Stimulated activated CD8-positive, alpha-beta memory T cell treated with anti-CD3 and anti-CD28 coated beads, Interleukin-12 subunit alpha, Interleukin-12 subunit beta, amount 100 ng/mL, for 24 hours (primary cell): ENCODE measurements around the gene ZDHHC11.
"Not testable (repeated sequence)": the region's sequence is repeated elsewhere in the genome, so short reads cannot be mapped to it uniquely, and the experiment has no call there.

Experiments used
- DNase-seq: peaks from one replicate; pipeline ENCODE4 v3.0.0-alpha.2; 2020; ENCODE audit errors: extremely low read depth

Gene ZDHHC11

DNA sequence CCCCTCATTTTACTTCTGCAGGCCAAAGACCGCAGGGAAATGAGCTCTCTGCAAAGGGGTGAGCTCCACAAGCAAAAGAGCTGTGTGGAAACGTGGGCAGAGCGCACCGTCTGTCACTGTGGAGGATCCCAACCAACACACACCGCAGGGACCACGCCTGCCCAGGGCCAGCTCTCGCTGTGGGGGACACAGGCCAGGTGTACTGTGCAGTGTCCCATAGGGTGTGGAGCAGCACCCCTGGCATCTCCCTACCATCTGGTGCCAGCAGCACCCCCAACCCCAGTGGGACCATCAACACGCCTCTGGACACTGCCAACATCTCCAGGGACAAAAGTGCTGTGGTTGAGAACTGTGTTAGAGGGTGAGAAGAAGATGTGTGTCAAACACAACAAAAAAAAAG lies 27.9 kb upstream of the ZDHHC11 start:
- DNase-seq: not testable (repeated sequence)

DNA sequence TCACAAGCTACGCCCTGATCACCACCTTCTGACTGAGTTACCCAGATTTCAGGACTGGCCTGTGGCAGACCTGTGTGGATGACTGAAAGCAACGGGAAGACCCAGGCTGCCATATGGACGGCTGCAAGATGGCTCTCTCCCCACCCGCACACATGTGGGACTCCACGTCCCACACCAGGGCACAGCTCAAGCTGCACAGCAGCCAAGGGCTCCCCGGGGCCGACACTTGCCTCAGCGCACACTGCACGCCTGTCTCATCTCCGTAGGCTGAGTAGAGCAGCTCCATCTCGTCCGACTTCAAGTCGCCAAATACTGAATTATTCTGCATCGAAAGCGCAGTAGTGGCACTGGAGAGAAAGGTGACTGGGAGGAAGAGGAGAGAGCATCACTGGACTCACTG lies 27.3 kb upstream of the ZDHHC11 start:
- DNase-seq: no peak

DNA sequence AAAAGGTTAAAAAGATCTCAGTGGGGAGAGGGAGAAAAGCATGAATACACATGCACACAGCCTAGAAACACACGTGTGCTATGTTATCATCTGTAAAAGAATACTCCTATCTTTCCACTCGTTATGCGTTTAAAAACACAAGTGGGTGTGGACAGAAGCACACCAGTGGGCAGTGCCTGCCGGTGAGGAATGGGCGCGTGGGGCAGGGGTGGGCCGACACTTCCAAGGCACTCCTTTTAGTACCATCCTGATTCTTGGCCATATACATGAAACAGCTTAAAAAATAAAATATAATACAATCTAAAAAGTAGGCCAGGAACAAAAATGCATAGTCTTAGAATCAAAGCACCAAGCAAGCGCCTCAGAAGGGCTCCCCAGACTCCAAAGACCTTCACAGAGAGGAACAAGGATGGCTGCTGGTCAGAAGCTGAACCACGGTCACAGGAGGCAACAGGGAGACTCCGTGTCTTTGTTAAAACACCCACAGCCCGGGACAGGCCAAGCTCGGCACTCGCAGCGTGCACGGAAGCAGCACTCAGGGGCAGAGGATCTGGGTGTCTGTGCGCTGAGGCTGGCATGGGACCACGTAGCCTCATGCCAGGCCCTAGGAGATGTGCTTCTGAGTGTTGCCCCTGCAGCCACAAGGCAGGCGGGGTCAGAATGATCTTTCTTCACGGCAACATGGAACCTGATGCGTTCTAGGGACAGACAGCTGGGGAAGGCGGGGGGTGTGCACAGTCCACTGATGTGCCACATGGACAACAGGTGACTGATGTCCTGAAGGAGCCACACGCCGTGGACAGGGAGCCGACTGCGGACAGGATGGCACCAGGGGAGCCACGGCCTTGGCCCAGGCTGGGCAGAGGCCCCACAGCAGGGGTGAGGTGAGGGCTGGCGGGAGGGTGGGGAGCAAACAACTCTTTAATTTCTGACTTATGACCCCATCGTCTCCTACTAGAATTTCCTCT lies 25.9 kb upstream of the ZDHHC11 start:
- no peak for DNase-seq

DNA sequence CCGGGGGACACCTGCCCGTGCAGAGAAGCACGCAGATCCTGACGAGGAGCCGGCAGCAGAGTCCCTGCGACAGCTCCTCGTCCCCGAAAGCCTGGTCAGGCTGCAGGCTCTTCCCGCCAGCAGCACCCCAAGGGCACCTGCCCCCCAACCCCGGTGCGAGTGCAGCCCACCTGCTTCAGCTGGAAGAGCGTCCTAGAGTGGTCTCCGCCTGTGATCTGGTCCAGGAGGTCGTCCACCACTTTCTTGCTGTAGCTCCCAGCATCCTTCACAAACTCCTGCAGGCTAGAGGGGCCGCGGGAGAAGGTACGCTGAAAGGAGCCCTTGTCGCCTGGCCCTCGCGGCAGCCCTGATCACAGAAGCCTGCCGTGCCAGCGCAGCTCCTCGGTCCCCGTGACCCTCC lies 25.1 kb upstream of the ZDHHC11 start:
- DNase-seq: no peak

DNA sequence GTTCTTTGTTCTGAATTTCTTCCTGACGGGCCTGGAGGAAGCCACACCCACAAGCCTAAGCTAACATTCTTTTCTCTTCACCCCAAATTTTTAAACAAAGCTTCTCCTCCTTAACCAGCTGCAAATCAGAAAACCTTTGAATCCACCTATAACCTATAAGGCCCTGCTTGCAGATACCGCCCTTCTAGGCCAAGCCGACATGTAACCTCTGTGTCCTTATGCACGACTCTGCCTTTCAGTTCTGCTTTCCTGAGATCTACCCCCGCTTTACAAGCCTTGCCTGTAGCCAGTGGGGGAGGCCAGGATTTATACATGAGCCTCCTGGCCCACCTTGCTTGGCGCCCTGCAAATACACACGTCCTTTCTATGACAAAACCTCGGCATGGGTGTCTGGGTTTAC lies 22.5 kb upstream of the ZDHHC11 start:
- DNase-seq: no peak

DNA sequence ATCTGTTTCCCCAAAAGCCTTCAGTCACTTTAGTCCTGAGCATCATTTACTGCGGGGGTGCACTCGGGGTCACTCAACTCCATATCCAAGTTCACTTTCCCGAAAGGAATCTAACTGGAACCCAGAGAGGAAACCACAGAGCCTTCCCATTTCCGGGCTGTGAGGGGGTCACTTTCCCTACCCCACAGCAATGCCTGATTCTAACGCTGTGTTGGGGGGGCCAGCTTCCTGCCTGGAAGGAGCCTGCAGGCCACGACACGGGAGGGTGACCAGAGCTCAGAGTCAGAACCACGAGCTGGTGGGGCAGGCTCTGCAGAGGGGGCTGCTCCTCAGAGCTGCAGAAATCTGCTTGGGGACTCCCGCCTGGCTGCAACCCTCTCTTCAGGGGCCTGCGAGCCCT lies 21.5 kb upstream of the ZDHHC11 start:
- no peak for DNase-seq

DNA sequence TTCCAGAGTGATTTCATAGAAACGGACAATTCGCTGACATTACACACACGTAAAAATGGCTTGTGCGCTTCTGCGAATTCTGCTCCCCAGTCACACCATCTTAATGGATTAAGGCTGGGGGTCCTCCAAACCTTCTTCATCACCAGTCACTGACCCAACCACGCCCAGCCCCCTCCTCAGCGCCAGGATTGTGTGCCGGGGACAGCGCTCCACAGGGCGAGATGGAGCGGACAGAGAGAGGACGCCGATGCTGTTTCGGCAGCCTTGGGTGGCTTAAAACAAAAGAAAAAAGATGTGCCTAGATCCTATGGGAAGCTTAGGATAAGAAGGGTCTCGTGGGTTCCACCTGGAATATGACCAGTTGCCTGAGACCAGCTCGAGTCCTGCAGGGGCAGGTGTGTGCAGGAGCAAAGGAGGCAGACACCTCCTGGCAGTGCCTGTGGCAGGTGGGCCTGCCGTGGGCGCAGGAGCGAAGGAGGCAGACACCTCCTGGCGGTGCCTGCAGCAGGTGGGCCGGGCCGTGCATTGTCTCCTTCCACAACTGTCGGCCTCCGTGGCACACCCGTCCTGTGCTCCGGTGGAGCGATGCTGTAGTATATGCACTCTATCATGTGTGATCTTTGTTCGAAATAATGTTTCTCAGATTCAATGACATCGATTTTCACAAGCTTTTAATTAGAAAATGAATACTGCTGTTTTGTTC lies 21.0 kb upstream of the ZDHHC11 start:
- DNase-seq: no peak

DNA sequence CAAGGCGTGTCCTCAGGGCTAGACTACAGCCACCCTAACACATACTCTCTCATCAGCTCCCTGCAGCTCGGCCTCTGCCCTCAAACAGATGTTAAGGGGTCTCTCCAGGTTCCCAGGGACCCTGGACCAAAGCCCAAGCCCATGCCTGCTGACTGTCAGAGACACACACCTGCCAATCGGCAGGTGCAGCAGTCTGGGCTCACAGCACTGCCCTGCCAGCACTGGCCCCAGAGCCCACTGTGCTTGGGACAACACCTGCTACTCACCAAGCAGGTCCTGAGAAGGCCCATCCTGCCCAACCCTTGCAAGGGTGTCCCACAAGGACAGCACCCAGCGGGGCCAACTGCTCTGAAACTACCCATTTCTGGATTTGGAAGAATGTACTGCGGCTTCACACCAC lies 20.2 kb upstream of the ZDHHC11 start:
- no peak for DNase-seq

DNA sequence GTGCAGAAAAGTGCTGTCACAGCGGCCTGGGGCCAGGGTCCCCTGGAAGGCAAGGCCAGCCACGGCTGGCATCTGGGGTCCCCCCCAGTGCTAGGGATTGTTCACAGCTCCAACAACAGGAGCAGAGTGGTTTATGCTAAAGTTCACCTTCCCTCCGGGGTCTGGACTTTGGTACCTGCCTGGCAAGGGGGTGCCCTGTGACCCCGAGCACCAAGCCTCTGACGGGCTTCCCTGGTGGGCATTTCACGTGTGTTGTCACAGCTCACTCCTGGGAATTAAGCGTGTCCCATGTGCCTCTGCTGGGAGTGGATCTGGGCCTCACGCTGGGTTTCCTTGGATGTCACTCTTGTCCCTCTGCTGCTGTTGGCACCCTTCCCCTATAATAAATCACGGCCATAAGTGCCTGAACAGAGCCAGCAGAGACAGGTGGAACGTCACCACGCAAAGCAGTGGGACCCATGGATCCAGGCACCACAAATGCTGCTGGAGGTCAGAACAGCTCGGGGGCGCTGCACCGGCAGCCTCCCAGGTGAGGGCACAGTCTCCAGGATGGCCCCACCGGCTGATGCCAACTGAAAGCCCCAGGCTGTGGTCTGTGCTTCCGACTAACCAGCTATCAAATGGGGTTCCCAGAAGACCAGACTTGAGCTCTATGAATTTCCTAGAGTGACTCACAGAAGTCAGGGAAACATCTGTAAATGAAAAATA lies 17.8 kb upstream of the ZDHHC11 start:
- no peak for DNase-seq

DNA sequence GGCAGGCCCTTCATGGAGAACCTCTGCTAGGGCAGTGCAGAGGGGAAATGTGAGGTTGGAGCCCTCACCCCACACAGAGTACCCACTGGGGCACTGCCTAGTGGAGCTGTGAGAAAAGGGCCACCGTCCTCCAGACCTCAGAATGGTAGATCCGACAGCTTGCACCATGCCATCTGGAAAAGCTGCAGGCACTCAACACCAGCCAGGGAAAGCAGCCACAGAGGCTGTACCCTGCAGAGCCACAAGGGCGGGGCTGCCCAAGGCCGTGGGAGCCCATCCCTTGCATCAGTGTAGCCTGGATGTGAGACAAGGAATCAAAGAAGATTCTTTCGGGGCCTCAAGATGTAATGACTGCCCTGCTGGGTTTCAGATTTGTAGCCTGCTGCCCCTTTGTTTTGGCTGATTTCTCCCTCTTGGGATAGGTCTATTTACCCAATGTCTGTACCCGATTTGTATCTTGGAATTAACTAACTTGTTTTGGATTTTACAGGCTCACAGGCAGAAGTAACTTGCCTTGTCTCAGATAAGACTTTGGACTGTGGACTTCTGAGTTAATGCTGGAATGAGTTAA lies 16.6 kb upstream of the ZDHHC11 start:
- DNase-seq: no peak

DNA sequence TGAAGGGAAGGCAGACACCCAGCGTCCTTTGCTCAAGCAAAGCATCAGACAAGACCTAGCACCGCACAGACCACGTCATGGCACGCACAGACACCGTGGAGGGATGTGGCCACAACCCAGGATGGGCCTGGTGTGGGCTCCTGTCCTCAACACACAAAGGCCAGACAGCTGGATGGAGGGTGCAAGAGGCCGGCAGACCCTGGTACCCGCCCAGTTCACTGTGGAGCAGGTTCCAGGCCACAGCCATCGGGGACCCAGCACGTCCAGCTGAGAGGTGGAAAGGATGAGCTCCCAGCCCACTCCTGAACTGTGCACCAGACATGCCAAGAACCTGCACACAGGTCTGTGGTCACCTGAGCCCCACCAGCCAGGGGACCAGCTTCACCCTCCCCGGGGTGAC lies 15.0 kb upstream of the ZDHHC11 start:
- DNase-seq: no peak

DNA sequence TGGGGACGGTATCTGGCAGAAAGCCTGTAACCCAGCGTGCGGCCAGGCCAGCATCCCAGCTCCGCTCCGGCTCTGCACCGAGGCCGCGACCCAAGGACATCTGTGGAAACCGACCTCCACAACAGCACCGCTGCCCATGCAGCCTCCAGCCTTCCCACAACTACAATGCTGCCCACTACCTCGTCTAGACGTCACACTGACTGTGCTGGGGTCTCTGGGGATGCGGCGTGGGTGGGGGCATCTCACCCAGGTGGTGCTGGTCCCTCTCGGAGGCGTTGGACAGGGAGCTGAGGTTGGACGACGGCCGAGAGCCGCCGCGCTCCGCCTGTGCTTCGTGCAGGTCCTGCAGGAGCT lies 14.4 kb upstream of the ZDHHC11 start:
- DNase-seq: no peak

DNA sequence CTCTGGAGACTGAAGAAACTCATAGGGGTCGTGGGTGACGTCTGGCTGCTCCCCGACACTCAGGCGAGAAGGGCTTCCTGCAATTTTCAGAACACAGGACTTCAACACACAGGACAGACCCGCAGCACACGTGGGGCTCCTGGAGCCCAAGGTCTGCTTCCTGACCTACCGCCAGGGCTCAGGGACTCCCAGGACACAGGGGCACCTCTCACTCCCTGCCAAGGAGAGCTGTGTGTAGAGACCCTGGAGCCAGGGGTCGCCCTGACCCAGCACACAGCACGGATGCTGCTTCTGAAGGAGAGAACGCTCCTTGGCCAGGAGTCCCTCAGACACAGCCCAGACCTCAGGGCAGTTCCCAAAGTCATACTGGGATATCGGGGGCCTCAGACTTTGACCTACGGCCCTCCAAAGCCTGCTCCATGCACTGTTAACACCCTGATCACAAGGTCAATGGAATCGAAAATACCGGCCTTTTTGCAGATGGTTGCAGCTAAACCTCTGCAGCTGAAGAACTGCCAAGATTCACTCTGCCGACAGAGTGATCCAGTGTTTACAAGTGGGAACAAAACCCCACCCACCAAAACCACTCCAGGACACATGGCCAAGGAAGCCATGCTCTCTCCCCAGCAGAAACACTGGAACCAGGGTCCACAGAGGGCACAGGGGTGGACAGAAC lies 13.8 kb upstream of the ZDHHC11 start:
- DNase-seq: no peak

DNA sequence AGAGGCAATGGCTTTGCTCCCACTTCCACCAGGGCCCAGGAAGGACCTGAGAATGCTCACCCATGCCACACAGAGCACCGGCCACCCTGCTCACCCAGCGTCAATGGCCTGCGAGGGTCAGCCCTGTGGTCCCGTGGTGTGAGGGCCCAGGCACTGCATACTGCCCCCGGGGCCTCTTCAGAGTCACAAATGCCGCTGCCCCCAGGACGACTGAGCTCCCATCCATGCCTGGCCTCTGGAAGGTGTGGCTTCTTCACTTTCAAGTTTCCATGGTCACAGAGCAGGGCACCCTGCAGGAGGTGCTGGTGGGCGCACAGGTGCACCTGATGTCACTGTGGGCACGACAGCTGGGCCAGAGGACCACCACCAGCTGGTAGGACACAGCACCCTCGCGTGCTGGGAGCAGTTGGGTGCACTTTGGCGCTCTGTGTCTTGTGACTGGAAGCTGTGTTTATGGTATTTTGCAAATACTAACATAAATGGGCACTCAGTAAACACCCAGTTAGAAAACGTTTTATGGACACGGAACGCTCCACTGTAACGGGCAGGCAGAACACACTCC lies 12.5 kb upstream of the ZDHHC11 start:
- no peak for DNase-seq

DNA sequence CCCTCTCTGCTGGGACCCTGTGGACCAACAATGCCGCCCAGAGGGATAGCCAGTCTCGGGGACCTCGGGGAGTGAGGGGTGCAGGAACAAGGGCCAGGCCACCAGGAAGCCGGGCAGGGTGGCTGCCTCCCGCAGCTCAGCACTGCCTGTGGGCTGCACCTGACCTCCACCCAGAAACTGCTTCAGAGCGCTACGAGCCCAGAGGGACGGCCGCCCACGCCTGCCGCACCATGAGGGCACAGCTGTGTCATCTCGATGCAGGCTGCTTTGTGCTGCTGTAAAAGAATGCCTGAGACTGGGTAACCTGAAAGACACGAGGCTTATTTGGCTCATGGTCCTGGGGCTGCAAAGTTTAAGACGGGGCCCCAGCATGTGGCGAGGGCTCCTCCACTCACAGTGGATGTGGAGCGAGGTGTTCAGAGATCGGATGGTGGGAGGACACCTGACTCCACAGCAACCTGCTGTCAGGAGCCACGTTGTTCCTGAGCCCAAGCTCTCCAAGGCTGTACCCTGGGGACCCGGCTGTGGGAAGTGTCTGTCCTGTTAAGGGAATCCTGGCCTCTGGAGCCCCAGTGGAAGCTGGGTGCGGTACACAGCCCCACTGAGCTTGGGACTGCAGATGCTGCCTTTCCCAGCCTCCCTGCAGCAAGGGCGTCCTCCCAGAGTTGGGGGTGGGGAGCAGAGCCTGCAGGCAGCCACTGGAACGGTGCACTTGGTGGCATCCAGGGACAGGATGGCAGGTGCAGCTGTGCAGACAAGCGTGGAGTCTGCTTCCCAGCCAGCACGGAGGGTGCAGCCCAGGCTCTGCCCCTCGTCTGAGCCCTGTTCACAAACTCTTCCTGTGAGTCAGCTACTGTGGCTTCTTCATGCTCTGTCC lies 11.8 kb upstream of the ZDHHC11 start:
- no peak for DNase-seq

DNA sequence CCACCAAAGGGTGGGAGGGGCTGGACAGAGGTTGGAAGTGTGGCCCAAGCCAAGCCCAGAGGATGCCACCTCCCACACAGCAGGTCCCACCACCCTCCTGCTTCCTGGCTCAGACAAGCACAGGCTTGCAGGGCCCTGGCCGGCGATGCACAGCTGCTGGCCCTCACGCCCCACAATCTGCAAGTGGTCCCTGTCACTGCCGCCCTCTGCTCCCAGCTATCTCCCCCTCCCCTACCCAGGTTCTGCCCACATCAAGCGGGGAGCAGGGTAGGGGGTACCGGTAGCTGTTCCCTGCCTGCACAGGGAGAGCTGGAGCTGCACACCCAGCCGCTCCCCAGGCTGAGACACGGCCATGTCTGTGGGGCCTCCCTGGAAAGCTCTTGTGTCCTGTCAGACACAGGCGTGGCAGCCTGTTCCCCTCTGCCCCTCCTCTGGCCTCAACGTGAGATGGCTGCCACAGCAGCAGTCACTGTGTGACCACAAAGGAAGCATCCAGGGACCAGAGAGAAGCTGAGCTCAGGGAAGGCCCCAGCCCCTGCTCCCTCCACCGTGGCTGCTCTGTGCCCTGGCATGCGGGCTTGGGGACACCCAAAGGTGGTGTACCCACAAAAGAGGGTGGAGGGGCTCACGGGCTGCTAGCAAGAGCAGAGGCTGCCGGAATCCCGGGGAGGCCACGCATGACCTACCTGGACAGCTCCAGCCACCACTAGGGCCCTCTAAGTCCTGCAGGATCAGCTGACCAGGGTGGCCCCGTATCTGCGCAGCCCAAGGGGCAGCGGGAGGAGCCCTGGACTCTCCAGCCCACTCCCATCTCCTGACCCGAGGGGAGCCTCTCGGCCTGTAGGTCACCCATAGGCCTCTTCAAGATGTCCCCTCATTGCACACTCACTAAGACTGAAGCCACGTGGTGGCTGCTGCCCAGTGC lies 10.9 kb upstream of the ZDHHC11 start:
- no peak for DNase-seq

DNA sequence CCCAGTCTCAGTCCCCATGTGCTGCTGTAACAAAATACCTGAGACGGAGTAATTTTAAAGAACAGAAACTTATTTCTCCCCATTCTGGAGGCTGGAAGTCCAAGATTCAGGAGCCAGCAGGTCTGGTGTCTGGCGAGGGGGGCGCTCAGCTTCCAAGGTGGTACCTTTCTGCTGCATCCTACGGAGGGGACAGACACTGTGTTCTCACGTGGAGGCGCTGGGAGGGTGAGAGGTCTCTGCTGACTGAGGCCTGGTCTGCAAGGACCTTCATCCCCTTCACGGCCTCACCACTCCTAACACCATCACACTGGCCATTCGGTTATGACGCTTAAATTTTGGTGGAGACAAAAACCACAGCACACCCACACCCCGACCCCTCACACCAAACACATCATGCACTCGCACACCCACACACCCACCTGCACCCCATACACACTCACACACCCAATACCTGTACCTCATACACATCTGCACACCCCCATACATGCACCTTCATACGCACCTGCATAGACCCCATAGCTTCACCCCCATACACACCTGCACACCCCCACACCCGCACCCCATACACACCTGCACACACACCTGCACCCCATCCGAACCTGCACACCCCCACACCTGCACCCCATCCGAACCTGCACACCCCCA lies 9.8 kb upstream of the ZDHHC11 start:
- DNase-seq: no peak

DNA sequence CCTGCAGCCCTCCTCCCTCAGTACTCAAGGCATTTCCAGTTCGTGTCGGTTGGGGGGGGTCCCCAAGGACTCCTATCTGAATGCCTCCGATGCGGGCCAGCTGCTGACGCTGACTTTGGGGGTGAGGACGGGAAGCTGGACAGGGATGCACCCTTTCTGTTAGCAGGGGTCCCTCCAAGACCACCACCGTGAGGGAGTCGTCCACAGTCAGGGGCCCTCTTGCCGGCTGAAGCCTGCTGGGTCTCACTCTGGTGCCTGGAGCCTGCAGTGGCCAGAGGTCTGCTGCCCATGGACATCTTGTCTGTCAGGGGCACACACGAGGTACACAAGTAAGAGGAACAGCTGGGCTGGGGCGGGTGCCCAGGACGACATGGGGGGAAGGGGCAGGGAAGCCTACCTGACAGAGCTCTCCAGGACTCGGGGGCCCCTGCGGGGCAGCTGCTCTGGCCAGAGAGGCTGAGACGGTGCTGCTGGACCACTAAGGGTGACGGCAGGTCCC lies 9.1 kb upstream of the ZDHHC11 start:
- no peak for DNase-seq

DNA sequence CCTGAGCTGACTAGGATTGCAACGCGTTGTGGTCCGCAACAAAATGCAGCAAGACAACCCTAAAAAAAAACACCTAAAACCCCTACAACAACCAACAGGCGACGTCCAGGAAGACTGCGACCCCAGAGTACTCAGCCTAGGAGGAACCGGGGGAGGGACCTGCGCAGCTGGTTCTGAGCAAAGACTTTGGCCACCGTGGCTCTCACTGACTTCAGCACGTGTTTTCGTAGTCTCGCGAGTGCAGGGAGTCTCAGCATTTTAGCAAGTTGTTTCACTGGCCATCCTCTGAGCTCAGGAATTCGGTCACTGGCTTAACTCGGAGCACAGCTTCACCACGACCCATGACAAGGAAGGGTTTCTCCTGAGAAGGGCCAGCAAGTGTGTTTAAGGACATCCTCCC lies 8.6 kb upstream of the ZDHHC11 start:
- DNase-seq: no peak
